Lower lobe of right lung (tissue), 2 donors: ENCODE measurements around the gene NDUFAF4. TPM values are rescaled to one million over a fixed set of nuclear protein-coding genes. Genes with fewer than 3 reads are reported as not detected.

Experiments
- ATAC-seq, 2 donors: fragments of 200-7000 bp; cut with Tn5 transposase; one replicate each; pipeline ENCODE4 v1.9.1; 2020 to 2022; ENCODE audit warnings: mild to moderate bottlenecking in 2 of 2, moderate library complexity in 2 of 2
- DNase-seq: peaks from one replicate; pipeline ENCODE4 v3.0.0-alpha.2; 2020
- H3K27ac ChIP-seq: fragments of 200-600 bp; one replicate; pipeline ENCODE4 v1.8.0; 2022
- H3K27me3 ChIP-seq: fragments of 200-600 bp; one replicate; pipeline ENCODE4 v1.8.0; 2022; ENCODE audit warnings: low read depth
- H3K36me3 ChIP-seq: fragments of 200-600 bp; one replicate; pipeline ENCODE4 v1.8.0; 2022; ENCODE audit warnings: mild to moderate bottlenecking
- H3K4me1 ChIP-seq: fragments of 200-600 bp; one replicate; pipeline ENCODE4 v1.8.0; 2022
- H3K4me3 ChIP-seq: fragments of 200-600 bp; one replicate; pipeline ENCODE4 v1.8.0; 2022; ENCODE audit warnings: mild to moderate bottlenecking
- H3K9me3 ChIP-seq: fragments of 200-600 bp; one replicate; pipeline ENCODE4 v1.8.0; 2022
- intact Hi-C: fragments of 100-400 bp; cut with DNase I; formaldehyde crosslinking; loops from one replicate; pipeline ENCODE4 v1.11.0; 2022
- total RNA-seq: library from RNA; stranded (reverse); fragmentation: NEBNext Ultra II Directional; extraction: Animal tissue kit (Norgen Biotek cat#: 25700); gene quantifications from one replicate; pipeline ENCODE4 v1.2.1, GENCODE V29; 2021
- TF ChIP-seq, protein P1 (sequence below): fragments of 200-600 bp; IDR thresholded peaks from one replicate; pipeline ENCODE4 v1.8.0; 2022; ENCODE audit warnings: antibody characterized with exemption, mild to moderate bottlenecking
- donor health status: DM: no; HTN: yes; CAD: no; lungs with severe emphysema.

NDUFAF4 gene
- total RNA-seq, 1 donor from 2014 or later: 20.4 TPM

DNA sequence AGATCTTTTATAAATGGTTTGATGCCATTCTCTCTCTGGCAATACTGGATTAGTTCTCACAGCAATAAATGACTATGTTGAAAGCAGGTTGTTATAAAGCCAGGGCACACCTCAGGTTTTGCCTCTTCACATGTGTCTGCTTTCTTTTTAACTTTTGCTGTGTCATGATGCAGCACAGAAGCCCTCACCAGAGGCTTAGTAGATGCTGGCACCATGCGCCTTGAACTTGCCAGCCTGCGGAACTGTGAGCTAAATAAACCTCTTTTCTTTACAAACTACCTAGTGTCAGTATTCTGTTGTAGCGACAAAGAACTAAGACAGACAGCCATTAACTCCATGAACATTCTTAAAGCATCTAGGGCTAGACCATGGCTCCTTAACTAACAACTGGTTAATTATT, 45.1 kb downstream of the NDUFAF4 start:
- DNase-seq: no peak
- no peaks in the 10 kb centered on the region for H3K36me3 ChIP-seq
- no peak overlapping the region for H3K27ac ChIP-seq
- intact Hi-C loops: no loop called here
- TF ChIP-seq, protein P1, sequence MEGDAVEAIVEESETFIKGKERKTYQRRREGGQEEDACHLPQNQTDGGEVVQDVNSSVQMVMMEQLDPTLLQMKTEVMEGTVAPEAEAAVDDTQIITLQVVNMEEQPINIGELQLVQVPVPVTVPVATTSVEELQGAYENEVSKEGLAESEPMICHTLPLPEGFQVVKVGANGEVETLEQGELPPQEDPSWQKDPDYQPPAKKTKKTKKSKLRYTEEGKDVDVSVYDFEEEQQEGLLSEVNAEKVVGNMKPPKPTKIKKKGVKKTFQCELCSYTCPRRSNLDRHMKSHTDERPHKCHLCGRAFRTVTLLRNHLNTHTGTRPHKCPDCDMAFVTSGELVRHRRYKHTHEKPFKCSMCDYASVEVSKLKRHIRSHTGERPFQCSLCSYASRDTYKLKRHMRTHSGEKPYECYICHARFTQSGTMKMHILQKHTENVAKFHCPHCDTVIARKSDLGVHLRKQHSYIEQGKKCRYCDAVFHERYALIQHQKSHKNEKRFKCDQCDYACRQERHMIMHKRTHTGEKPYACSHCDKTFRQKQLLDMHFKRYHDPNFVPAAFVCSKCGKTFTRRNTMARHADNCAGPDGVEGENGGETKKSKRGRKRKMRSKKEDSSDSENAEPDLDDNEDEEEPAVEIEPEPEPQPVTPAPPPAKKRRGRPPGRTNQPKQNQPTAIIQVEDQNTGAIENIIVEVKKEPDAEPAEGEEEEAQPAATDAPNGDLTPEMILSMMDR: no peak
- no peaks in the 10 kb centered on the region for H3K27me3 ChIP-seq
- no peaks in the 10 kb centered on the region for H3K4me1 ChIP-seq
- no peak for ATAC-seq
- H3K9me3 ChIP-seq: no peaks in the 10 kb centered on the region
- H3K4me3 ChIP-seq: no peak overlapping the region

- no peak overlapping the region for H3K27ac ChIP-seq
- no peaks in the 10 kb centered on the region for H3K9me3 ChIP-seq
- intact Hi-C loops: no loop called here
- no peak for ATAC-seq
- H3K36me3 ChIP-seq: no peaks in the 10 kb centered on the region
- TF ChIP-seq, protein P1: no peak
- H3K4me3 ChIP-seq: no peak overlapping the region
- no peaks in the 10 kb centered on the region for H3K27me3 ChIP-seq
- DNase-seq: no peak
- no peaks in the 10 kb centered on the region for H3K4me1 ChIP-seq
Measured at GRCh38 chr6:96851858-96852257, 45.8 kb downstream of the NDUFAF4 start.

DNA sequence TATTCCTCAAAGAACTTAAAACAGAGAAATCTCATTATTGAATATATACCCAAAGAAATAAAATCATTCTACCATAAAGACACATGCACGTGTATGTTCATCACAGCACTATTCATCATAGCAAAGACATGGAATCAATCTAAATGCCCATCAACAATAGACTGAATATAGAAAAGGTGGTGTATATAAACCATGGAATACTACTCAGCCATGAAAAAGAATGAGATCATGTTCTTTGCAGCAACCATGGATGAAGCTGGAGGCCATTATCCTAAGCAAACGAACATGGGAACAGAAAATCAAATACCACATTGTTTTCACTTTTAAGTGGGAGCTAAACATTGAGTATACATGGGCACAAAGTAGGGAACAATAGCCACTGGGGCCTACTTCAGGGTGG, 48.1 kb downstream of the NDUFAF4 start:
- H3K9me3 ChIP-seq: peaks cover 9% of the 10 kb centered on the region
- no peak for DNase-seq
- H3K4me1 ChIP-seq: no peaks in the 10 kb centered on the region
- H3K36me3 ChIP-seq: no peaks in the 10 kb centered on the region
- ATAC-seq: no peak
- intact Hi-C loops: no loop called here
- H3K27me3 ChIP-seq: no peaks in the 10 kb centered on the region
- no peak overlapping the region for H3K4me3 ChIP-seq
- TF ChIP-seq, protein P1: no peak
- no peak overlapping the region for H3K27ac ChIP-seq

- peaks cover 9% of the 10 kb centered on the region for H3K9me3 ChIP-seq
- no peak overlapping the region for H3K4me3 ChIP-seq
- no peak for DNase-seq
Measured at GRCh38 chr6:96844530-96844929, 53.2 kb downstream of the NDUFAF4 start.

GRCh38 chr6:96841345-96841744, 56.3 kb downstream of the NDUFAF4 start:
- peaks cover 14% of the 10 kb centered on the region for H3K27me3 ChIP-seq
- H3K4me1 ChIP-seq: peaks cover 10% of the 10 kb centered on the region
- no peak overlapping the region for H3K4me3 ChIP-seq
- ATAC-seq (no peak), DNase-seq (no peak)
- TF ChIP-seq, protein P1: no peak
- intact Hi-C loops: no loop called here
- H3K27ac ChIP-seq: no peak overlapping the region
- H3K36me3 ChIP-seq: no peaks in the 10 kb centered on the region
- peaks cover 9% of the 10 kb centered on the region for H3K9me3 ChIP-seq

More at GRCh38 chr6:96844530-96844929, 53.2 kb downstream of the NDUFAF4 start:
- Histone ChIP-seq H3K27me3 (no peaks in the 10 kb centered on the region), H3K36me3 (no peaks in the 10 kb centered on the region), H3K27ac (no peak overlapping the region), H3K4me1 (no peaks in the 10 kb centered on the region)
- intact Hi-C loops: no loop called here
- no peak for ATAC-seq
- TF ChIP-seq, protein P1: no peak

Other genes starting within 250 kb of the NDUFAF4 start
- gene GPR63, start 60.4 kb downstream of the NDUFAF4 start, total RNA-seq: 0.71 TPM
- 2.2 TPM for gene KLHL32, start 26.8 kb upstream of the NDUFAF4 start, total RNA-seq